HG03460 (cell line): ENCODE measurements around the gene C11orf21.

ENCODE experiments used
- ATAC-seq: cut with Tn5 transposase; IDR thresholded peaks from one replicate; pipeline ENCODE4 v1.9.1; 2021; ENCODE audit not compliant: unreplicated experiment

The C11orf21 gene

DNA sequence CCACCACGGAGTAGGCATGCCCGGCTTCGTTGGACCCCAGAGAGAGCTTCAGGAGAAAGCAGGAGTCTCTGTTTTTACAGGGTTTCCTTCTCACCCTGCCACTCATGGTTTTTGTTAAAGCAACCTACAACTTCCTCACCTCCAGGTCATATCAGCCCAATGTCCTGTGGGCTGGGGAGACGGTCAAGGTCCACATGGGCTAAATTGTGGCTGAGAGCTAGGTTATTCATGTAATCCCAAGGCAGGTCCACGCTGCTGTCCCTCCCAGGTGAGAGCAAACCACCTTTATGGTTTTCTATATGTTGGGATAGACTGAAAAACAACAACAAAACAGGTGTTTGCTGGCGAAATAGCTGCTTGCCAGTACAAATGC lies 19.6 kb upstream of the C11orf21 start:
- no peak for ATAC-seq

DNA sequence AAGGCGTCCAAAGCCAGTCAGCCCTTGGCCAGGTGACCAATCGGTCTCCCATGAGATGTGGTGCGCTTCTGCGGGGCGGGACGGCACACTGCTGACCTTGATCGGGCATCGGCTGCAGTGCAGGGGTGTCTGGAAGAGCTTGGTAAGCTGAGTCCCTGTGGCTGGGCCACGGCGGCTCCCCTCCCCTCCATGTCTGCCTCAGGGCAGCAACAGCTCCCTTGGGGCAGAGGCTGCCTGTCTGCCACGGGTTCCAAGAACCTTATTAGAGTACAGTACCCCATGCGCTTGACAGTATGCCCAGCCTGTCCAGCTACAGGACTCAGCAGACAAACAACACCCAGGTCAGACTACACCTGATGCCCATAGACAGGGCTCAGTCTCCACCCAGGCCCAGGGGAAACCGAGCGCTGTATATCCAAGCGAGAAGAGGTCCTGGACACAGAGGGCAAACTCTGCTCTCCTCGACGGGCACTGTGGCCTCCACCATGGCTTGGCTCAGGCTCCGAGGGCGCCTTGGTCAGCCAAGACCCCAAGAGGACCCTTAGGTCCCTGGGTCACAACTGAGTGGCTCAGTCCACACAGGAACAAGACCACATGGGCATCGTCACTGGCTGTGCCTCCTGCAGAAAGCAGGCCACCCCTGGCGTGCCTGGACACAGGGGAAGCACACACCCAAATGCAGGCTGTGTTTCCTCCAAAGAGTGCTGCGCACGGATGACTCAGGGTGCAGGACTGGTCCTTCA lies 19.0 kb upstream of the C11orf21 start:
- ATAC-seq = no peak

DNA sequence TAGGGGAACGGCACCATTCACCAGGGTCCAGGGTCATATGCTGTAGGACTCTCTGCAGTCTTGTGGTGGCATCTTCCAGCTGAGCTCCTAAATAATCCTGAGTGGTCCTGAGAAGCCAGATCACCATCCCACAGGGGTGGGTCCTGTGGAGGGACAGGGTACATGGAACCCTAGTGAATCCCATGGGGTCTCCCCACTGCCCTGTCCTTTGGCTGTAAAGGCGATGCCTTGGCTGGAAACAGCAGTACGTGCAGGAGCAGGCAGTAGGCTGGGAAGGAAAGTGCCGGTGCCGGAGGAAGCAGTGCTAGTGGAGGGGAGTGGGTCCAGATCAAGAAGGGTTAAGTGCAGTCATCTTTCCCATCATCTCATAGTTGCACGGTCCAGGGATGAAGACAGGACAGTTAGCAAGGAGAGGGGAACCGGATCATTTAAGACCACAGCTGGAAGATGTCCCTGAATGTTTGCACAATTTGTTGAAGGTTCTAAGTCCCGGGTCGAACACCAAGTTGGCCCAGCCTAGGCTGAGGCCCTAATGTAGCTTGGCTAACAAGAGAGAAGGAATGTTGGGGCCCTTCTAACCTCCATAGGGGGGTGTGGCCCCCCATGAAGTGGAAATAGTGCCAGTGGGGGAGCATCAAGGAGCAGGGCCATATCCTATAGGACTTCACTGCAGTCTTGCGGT lies 18.2 kb upstream of the C11orf21 start:
- no peak for ATAC-seq

DNA sequence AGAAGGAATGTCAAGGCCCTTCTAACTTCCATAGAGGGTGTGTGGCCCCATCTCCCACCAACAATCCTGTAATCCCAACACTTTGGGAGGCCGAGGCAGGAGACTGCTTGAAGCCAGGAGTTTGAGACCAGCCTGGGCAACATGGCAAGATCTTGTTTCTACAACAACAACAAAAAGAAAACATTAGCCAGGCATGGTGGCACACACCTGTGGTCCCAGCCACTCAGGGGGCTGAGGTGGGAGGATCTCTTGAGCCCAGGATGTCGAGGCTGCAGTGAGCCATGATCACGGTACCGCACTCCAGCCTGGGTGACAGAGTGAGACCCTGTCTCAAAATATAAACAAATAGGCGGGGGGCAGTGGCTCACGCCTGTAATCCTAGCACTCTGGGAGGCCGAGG lies 17.0 kb upstream of the C11orf21 start:
- no peak for ATAC-seq

DNA sequence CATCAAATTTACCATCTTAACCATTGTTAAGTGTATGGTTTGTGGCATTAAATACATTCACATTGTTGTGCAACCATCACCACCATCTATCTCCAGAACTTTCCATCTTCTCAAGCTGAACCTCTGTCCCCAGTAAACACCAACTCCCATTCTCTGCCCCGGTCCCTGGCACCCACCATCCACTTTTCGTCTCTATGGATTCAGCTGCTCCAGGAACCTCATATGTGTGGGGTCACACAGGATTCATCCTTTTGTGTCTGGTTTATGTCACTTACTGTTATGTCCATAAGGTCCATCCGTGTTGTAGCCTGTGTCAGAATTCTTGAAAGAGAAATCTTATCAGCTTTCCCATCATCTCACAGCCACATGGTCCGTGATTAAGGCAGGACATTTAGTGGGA lies 16.4 kb upstream of the C11orf21 start:
- ATAC-seq = no peak

DNA sequence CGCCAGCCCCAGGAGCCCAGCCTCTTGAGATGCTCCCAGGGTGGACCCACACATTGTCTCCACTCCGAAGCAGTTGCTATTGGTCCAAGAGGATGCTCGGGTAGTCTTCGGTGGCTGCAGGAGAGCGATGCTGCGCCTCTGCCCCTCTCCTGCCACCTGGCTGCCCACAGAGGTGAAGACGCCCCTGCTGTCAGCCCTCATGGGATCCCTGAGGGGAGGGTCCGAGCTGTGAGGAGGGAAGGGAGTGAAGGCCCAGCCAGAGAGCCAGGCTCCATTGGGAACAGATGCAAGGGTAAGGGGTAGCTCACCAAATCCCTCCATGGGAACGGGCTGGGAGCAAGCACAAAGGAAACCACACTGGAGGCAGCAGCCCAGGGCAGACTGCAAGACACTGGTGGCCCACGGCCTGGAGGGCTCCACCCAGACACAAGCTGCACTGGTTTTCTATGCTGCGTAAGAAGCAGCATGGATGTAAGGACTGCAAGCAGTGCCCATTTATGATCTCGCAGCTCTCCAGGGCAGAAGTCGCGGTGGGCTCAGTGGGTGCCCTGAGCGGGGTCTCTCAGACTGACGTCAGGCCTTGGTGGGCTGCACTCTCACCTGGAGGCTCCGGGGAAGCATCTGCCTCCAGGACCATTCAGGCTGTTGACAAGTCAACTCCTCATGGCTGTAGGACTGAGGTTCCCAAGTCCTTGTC lies 15.8 kb upstream of the C11orf21 start:
- ATAC-seq = no peak

DNA sequence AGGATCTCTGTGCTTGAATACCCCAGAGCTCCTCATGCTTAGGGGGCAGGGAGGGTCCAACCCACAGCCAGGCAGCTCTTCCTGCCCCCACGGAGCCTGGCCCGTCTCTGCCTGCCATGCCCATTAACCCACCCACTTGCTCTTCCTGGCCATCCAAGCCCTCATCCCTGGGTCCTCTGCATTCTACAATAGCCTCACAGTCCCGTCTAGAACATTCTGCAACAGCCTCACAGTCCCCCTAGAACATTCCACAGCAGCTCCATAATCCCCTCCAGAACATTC lies 15.2 kb upstream of the C11orf21 start:
- ATAC-seq = no peak

DNA sequence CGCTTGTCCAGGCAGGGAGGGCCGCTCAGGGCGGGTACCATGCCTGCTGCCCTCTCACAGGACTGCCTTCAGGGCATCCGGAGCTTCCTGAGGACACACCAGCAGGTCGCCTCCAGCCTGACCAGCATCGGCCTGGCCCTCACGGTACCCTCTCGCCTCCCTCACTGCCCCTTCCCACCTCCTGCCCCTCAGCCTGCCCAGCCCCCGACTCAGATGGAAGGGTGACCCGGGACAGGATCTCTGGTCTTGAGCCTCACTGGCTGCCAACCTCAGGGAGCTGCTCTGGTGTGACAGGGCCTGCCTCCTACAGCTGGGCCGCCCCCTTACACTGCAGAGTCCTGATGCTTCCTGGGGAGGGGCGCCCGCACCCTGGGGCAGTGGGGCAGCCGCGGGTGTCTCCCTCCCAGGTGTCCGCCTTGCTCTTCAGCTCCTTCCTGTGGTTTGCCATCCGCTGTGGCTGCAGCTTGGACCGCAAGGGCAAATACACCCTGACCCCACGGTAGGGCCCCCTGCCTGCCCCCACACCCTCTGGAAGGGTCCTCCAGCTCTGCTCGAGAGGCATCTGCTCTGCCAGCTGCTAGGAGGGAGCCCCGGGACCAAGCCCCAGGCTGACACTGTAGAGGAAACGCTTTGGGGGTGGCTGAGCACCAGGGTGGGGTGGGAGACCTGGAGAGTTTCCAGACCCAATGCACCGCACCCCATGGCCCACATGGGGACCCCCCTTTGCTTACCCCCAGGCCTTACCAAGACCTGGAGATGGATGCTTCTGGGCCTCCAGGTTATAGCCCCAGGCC lies 14.6 kb upstream of the C11orf21 start:
- ATAC-seq = no peak

DNA sequence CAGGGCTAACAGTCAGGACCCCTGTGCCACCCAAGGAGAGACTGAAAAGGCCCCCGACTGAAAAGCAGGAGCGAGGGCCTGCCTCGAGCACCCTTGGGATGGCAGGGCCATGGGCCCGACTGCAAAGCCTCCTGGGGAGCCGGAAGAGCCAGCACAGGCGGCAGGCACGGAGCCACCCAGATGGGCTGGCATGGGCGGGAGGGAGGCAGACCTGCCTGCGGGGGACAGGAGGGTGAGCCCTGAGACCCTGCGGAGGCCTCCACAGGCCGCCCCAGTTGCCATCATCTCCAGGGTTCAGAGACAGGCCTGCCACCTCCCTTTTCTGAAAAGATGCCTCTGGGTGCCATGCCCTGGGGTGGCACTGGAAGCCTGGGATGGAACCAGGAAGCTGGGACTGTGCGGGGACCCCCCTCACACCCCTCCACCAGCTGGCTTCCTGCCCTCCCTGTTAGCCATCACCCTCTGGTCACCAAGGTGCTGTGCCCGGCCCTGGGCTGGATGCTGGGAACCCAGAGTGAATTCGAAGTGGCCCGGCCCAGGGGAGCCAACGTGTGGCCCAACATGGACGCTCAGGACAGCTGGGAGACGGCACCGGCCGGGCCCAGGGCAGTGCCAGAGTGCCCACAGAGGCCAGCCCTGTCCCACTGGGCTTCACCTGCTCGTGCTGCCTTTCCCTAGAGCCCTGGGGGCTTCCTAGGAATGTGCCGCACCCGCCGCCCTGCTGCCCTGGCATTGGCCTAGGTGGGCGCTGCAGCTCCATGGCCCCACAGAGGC lies 13.9 kb upstream of the C11orf21 start:
- no peak for ATAC-seq

DNA sequence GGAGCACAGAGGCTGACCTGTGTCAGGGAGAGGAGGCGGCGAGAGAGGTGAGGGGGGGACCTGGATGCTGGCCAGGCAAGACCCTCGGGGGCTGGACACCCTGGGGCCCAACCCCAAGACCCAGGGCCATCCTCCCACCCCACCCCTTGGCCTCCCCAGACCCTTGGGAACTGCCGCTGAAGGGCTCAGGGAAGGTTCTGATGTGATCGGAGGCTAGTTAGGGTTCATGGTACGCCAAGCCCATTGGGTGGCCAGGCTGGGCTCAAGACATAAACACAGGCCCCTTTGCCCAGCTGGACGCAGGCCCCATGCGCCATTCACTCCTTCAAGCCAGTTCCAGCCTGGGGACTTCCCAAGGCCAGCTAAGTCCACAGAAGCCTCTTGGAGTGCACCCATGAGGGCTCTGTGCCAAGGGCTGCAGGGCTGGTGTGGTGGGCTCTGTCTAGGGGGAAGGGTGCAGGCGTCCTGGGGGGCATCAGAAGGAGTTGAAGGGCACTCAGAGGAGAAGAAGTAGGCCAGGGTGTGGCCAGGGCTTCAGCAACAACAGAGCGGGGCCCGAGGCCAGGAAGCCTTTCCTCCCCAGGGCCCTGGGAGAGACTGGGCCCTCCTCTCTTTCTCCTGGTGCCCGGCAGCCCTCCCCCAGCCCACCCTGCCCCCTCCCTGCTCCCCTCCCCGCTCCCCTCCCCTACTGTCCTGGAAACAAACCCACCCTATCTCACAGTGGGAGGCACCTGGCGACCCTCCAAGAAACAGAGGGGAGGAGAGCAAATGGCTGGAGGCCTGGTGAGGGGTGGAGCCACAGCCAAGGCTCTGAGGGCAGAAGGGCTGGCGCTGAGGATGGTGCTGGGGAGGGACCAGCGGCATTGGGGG lies 13.0 kb upstream of the C11orf21 start:
- no peak for ATAC-seq

DNA sequence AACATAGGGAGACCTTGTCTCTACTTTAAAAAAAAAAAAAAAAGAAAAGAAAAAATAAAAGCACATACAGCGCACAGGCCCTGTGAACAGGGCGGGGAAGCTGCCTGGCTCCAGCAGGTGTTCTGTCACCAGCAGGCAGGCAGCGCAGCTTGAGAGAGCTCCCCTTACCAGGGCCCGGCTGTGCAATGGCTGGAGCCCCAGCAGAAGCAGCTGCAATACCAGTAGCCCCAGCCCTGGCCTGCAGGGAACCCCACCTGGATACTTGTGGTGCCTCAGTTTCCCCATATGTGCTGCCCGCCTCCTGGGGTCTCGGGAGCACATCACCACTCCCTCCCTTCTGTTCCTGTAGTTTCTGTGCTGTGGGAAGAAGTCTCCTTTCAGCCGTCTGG lies 12.4 kb upstream of the C11orf21 start:
- no peak for ATAC-seq

DNA sequence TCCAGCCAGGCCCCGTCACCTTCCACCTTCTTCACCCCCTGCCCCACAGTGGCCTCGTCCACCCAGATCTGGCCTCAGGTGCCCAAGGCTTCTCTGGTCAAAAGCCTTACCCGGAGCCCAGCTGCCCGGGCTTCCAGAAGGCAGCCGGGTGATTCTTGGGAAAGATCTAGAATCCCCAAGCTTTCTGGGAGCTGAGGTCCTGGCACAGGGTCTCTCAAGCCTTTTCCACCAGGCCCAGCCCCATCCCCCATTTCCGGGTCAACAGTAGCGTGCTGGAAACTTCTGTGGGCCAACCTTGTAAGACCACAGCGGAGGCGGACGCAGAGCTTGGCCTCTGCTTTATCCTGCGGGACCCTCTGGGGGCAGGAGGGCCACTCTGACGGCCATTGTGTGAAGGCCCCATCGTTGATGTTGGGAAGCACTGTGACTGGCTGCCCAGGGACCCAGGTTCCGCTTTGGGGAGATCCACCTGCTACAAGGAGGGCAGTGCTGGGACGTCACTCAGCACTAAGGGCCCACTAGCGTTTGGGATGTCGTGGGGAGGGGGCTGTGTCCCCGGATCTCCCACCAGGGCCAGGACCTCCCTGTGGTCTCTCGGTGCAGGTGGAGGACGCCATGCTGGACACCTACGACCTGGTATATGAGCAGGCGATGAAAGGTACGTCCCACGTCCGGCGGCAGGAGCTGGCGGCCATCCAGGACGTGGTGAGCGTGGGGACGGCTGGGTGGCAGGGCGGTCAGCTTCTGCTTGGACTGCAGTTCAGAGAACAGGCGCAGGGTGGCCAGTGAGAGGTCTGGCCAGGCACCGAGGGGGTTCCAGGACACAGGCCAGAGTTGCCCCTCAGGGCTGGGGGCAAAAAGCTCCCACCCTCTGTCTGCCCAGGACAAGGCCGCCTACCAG lies 11.6 kb upstream of the C11orf21 start:
- ATAC-seq = no peak

DNA sequence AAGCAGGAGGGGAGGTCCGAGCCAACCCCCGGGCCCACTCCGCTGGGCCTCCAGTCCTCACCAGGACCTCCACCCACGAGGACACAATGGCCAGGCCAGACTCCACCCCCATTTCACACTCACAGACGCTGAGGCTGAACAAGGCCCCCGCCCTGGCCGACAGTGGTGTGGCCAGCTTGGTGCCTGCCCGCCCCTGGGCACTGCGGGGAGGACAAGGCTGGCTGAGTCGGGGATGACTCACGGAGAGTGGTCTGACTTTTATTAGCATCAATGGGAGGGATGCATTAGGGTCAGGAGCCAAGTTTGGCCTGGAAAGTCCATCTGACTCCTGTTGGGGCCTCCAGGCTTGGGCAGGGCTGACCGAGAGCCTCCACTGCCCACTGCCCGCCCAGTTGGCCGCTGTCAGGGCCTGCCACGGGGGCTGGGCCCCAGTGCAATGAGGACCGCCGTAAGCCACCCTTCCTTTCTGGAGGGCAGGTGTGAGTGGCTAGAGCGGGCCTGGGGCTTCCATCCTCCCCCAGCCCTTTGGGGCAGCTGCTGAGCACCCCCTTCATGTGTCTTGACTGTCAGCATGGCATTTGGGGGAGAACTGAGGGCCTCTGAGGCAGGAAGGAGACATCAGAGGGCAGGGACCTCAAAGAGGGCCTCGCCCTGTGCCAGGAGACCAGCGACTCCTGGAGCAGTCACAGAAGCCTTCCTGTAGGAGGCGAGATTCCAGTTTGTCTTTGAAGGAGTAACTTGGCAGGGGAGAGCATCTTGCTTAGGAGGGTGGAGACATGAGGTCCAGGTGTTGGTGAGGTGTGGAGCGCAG lies 10.7 kb upstream of the C11orf21 start:
- no peak for ATAC-seq

DNA sequence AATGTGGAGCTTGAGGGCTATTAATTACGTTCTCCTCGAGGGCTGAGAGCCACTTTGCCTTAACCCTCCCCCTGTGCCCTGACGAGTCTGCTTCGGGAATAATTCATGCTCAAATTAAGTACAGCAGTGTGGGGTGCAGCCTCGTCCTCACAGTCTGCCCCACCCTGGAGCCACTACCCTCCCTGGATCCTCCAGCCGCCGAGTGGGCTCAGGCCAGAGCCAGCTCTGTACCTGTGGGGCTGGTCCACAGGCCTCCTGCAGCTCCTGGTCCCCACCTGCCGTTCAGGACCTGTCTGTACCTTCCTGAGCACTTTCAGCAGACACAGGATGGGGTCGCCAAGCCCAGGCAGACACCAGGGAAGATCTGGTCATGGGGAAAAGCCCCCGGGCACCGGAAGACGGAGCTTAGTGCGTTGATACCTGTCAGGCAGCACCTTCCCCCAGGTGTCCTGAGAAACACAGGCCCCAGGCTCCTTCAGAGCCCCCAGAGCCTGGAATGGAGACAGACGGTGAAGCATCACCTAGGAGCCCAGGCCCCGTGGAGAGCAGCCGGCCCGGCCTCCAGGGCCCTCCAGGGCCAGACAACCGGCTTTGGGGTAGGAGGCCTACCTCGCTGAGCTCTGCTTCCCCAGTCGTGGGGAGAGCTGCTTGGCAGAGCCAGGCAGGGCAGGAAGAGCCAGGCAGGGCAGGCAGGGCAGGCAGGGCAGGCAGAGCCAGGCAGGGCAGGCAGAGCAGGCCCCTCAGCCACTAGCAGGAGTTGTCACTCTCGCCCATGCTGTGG lies 9.8 kb upstream of the C11orf21 start:
- no peak for ATAC-seq

DNA sequence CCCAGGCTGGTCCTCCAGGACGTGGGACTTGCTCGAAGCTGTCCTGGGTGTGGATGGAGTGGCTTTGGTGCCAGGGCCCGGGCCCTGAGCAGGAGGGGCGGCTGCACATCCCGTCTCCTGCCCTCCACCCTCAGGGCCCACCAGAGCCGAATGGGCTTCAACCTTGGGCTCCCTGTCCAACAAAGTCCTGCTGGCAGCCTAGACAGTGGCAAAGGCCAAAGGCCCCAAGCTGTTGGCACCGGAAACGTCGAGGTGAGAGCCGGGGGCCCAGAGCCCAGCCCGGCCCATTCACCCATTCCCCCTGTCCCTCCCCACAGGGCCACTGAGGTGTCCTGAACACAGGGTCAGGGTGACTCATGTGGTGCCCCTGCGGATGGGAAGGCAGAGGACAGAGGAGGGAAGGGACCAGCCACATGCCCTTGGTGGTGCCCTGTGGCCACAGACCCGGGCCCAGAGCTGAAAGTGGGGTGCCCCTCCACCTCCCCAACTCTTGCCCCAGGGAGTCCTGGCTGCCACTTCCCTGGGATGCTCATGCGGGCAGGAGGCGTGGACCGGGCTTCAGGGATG lies 9.2 kb upstream of the C11orf21 start:
- ATAC-seq = no peak

DNA sequence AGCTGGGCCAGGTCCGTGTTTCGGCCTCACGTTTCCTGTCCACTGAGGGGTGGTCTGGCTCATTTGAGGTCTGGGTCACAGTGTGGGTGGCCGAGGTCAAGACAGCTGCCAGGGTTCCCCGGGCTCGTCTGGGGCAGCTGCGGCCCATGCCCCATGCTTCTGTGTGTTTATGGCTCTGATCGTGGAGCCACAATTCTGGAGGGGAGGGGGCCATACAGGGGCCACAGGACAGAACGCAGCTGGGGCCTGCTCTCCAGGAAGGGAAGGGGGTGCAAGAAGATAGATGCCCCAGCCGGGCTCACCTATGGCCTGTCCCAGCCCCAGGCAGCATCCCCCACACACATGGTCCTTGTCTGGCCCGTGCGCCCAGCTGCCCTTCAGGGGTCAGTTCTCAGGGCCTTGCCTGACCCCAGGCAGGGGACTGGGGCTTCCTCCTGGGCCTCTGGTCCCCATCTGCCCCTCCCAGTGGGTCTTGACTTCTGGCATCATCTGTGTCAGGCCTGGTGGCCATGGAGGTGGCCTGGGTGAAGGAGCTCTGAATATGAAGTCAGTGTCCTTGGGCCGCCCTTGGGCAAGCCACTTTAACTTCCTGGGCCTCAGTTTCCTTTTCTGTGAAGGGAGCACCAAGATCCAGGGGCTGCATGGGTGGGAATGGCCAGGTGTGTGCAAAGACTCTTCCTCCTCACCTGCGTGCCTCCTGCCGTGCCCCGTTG lies 8.5 kb upstream of the C11orf21 start:
- ATAC-seq = no peak
